GM10248 (cell line): ENCODE data around the gene MVP.
"Not testable (repeated sequence)": the region's sequence is repeated elsewhere in the genome, so short reads cannot be mapped to it uniquely, and the experiment has no call there.

ENCODE experiments used
- CTCF ChIA-PET: fragments of 300-600 bp; sonication (Branson Sonifier 250); formaldehyde crosslinking; extraction: SDS; loops from one replicate; lab custom pipeline; 2021; ENCODE audit warnings: antibody characterized with exemption; lab: Yijun Ruan, JAX
- POLR2A ChIA-PET: fragments of 350-650 bp; sonication (Branson Sonifier 250); formaldehyde crosslinking; extraction: SDS; loops from one replicate; lab custom pipeline; 2020; ENCODE audit warnings: antibody characterized with exemption; lab: Yijun Ruan, JAX
- DNase-seq: peaks from one replicate; pipeline ENCODE4 v3.0.0; 2012; ENCODE audit errors: extremely low spot score
- TF ChIP-seq, protein P1 (sequence below): IDR thresholded peaks from 2 replicates; pipeline ENCODE4 v1.5.1; 2012; ENCODE audit warnings: mild to moderate bottlenecking, low read depth; ENCODE audit errors: extremely low read depth, missing control alignments, control extremely low read depth

Gene MVP

DNA sequence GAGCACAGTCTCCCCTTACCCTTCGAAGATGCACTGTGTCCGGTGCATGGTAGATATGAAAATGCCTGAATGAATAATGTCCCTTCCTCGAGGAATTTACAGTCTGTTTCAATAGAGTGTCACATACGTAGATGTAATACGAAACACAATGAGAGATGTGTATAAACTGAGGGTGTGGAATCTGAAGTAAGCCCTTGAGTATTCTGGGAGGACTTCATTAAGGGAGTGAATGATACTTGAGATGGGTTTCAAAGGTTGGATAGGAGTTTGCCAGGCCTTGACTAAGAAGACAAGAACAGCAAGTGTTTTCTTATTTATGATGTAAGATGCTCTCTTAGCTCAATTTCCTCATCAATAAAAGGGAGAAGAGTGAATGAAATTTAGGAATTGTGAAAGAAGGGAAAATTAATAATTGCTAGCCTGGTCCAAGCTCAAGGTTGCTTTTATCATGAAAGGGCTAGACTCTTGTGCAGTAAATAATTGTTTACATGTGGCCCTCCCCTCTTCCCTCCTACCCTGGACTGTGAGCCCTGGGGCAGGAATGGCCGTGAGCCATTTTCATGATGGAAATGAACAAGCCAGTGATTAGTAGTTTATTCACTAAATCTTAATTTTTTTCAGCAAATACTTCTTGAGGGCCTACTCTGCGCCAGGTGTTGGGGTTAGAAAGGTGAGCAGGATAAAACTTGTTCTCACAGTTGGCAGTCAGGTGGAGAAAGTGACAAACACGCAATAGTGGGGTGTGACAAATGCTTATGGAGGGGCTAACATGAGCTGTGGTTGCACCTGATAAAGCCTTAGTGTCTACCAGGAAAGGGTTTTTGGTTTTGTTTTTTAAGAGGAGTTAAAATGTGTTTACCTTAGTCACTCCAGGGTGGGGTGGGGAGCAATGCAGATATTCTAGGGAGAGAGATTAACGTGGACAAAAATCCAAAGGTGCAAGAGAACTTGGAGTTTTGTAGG lies 28.1 kb upstream of the MVP start:
- ChIA-PET CTCF (interaction anchor here (1.1 to 4.7 kb wide), 2 partner anchors 11 to 15 kb away, joined by 3 to 41 read pairs; no protein-coding TSS in a partner anchor), POLR2A (no interaction called here)
- no peak for DNase-seq
- TF ChIP-seq, protein P1, sequence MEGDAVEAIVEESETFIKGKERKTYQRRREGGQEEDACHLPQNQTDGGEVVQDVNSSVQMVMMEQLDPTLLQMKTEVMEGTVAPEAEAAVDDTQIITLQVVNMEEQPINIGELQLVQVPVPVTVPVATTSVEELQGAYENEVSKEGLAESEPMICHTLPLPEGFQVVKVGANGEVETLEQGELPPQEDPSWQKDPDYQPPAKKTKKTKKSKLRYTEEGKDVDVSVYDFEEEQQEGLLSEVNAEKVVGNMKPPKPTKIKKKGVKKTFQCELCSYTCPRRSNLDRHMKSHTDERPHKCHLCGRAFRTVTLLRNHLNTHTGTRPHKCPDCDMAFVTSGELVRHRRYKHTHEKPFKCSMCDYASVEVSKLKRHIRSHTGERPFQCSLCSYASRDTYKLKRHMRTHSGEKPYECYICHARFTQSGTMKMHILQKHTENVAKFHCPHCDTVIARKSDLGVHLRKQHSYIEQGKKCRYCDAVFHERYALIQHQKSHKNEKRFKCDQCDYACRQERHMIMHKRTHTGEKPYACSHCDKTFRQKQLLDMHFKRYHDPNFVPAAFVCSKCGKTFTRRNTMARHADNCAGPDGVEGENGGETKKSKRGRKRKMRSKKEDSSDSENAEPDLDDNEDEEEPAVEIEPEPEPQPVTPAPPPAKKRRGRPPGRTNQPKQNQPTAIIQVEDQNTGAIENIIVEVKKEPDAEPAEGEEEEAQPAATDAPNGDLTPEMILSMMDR: no peak

DNA sequence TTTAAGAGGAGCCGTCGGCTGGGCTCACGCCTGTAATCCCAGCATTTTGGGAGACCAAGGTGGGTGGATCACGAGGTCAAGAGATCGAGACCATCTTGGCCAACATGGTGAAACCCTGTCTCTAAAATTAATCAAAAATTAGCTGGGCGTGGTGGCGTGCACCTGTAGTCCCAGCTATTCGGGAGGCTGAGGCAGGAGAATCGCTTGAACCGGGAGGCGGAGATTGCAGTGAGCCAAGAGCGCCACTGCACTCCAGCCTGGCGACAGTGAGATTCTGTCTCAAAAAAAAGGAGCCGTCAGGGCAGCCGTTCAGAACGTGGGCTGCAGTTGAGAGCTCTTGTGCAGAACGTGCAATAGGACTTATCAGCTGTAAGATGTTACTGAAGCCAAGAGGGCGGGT lies 27.1 kb upstream of the MVP start:
- POLR2A ChIA-PET, DNase-seq: not testable (repeated sequence)
- CTCF ChIA-PET: interaction anchor here (1.3 to 4.7 kb wide), 3 partner anchors 10 to 29 kb away, joined by 3 to 41 read pairs (median 6); partner anchors contain the start of gene PAGR1

DNA sequence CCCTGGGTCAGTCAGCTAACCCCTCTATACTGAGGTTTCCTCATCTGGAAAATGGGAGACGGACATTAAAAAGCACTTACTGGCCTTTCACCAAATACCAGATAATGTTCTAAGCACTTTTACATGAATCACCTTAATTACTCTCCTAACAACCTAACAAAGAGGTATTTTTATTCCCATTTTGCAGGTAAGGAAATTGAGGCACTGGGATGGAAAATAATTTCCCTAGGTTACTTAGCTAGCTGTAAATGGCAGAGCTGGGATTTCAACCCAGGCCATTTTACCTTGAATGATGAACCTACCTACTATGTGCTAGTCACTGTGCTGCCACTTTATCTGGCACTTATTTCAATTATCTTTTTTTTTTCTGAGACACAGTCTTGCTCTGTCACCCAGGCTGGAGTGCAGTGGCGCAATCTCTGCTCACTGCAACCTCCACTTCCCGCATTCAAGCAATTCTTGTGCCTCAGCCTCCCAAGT lies 26.0 kb upstream of the MVP start:
- DNase-seq: no peak
- ChIA-PET POLR2A (interaction anchor here (0.7 kb wide), 1 partner anchor 865 kb away, joined by 3 read pairs; no protein-coding TSS in a partner anchor), CTCF (interaction anchor here (1.3 to 2.0 kb wide), 3 partner anchors 21 to 103 kb away, joined by 3 to 6 read pairs (median 4); partner anchors contain the start of gene PAGR1)
- TF ChIP-seq, protein P1: no peak

DNA sequence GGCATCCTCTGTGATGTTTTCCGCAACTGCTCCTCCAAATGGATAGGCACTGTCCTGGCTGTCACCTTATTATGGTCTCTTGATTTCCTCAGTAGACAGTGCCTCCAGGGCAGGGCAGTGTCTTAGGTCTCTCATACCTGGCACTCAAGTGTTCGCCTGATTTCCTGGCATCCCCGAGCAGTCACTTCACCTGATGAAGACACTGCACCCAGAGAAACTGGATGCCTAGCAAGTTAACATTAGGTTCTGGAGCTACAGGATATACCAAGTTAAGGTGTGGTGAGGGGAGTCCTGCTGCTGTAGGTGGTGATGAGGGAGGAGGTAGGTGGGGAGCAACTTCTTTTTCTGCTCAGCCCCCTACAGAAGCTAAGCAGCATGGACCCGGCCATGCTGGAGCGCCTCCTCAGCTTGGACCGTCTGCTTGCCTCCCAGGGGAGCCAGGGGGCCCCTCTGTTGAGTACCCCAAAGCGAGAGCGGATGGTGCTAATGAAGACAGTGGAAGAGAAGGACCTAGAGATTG lies 17.8 kb upstream of the MVP start:
- CTCF ChIA-PET: interaction anchor here (2.0 to 4.3 kb wide), 3 partner anchors 11 to 45 kb away, joined by 5 to 41 read pairs (median 15); partner anchors contain the start of gene KIF22
- POLR2A ChIA-PET: interaction anchor here (0.6 to 0.7 kb wide), 3 partner anchors 12 to 826 kb away, joined by 3 to 6 read pairs (median 3); partner anchors contain the start of gene KIF22
- TF ChIP-seq, protein P1: no peak

DNA sequence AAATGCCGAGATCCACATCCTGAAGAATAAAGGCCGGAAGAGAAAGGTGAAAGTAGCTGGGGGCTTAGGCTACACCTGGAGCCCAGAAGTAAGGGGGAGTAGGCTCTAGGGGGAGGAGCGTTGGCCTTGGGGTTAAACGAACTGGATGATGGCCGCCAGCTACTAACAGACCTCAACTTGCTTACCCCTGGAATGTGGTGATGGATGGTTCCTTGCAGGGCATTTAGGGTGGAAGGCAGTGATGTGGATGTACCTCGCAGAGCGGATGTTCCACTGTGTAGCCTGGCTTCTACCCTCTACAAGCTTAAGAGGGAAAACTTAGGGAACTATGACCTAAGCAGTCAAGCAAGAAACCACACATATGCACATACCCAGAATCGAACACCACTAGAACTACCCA lies 16.2 kb upstream of the MVP start:
- TF ChIP-seq, protein P1: no peak
- ChIA-PET POLR2A (interaction anchor here (0.7 kb wide), 1 partner anchor 117 kb away, joined by 3 read pairs; no protein-coding TSS in a partner anchor), CTCF (interaction anchor here (0.6 to 4.3 kb wide), 6 partner anchors 13 to 256 kb away, joined by 3 to 41 read pairs (median 8); partner anchors contain the start of genes KIF22 and PAGR1)
- no peak for DNase-seq

More for the DNA sequence above, 17.8 kb upstream of the MVP start:
- no peak for DNase-seq

DNA sequence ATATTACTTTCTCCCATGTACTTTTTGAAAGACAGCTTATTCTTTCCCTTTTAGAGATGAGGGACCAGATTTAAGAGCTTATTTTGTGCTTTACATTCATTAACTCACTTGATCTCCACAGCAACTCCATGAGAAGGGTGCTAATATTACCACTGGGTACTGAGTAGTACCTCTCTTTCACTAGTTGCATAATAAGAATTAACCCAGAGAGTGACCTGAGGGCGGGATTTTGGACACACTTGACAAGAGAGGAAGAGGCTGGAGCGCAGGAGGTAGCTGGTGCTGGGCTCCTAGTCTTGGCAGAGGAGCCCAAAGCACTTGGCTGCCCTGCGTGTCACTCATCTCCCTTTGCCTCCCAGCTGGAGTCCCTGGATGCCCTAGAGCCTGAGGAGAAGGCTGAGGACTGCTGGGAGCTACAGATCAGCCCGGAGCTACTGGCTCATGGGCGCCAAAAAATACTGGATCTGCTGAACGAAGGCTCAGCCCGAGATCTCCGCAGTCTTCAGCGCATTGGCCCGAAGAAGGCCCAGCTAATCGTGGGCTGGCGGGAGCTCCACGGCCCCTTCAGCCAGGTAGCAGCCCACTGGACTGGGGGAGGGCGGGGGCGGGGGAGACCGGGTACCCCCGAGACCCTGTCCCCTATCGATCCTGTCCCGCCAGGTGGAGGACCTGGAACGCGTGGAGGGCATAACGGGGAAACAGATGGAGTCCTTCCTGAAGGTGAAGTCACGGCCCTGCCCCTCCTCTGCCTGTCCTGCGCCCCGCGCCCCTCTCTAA lies 15.6 kb upstream of the MVP start:
- CTCF ChIA-PET: interaction anchor here (1.0 to 4.3 kb wide), 4 partner anchors 12 to 44 kb away, joined by 3 to 41 read pairs (median 8); partner anchors contain the start of genes KIF22 and PAGR1

More for the DNA sequence above, 15.6 kb upstream of the MVP start:
- DNase-seq: no peak
- POLR2A ChIA-PET: interaction anchor here (0.7 kb wide), 1 partner anchor 117 kb away, joined by 3 read pairs; no protein-coding TSS in a partner anchor
- TF ChIP-seq, protein P1: no peak
